ENCODE measurements around the gene MBOAT1.
"Not testable (repeated sequence)": the region's sequence is repeated elsewhere in the genome, so short reads cannot be mapped to it uniquely, and the experiment has no call there.

The MBOAT1 gene

DNA sequence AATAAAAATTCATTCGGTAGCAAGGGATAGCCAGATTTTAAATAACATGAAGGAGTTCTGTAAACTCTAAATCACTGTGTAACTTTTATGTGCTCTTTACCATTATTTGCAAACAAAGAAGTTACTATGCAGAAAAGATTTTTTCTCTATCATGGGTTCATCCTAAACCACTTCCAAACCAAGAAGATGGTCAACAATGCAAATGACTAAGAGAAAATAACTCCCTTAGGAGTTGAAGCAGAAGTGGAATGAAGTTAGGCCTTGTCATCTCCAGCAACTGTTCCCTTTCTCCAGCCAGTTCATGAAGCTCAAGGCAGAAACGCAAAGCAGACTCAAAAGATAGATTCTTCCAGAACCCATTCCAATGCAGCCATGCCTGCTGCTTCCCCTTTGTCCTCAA lies 66.0 kb downstream of the MBOAT1 start:
- TF ChIP-seq, protein P1, sequence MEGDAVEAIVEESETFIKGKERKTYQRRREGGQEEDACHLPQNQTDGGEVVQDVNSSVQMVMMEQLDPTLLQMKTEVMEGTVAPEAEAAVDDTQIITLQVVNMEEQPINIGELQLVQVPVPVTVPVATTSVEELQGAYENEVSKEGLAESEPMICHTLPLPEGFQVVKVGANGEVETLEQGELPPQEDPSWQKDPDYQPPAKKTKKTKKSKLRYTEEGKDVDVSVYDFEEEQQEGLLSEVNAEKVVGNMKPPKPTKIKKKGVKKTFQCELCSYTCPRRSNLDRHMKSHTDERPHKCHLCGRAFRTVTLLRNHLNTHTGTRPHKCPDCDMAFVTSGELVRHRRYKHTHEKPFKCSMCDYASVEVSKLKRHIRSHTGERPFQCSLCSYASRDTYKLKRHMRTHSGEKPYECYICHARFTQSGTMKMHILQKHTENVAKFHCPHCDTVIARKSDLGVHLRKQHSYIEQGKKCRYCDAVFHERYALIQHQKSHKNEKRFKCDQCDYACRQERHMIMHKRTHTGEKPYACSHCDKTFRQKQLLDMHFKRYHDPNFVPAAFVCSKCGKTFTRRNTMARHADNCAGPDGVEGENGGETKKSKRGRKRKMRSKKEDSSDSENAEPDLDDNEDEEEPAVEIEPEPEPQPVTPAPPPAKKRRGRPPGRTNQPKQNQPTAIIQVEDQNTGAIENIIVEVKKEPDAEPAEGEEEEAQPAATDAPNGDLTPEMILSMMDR (IDR thresholded peaks at IDR 0.05; ENCODE audit: extremely low read depth, missing control alignments): no peak
- no peak for DNase-seq (ENCODE audit: low spot score)

- DNase-seq (ENCODE audit: low spot score): no peak
- TF ChIP-seq, protein P1 (IDR thresholded peaks at IDR 0.05; ENCODE audit: extremely low read depth, missing control alignments): no peak
Observed at GRCh38 chr6:20142866-20143265, 69.4 kb downstream of the MBOAT1 start.

DNA sequence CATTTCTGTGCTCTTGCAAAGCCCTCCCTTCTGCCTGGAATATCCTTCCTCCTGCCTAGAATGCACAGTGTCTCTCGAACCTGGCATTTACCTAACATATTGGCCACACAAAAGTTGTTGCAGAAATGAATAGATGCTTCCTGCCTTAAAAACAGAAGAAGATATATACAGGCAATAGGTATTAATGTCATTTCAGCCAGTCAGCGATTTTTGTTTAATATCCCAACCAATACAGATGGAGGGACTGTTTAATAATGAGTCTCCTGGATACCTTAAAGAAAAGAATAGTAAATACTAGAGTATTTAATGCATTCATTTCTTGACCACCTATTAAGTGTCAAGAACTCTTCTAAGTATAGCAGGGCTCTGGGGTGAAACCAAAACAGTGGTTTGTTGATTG lies 70.3 kb downstream of the MBOAT1 start:
- no peak for DNase-seq (ENCODE audit: low spot score)
- TF ChIP-seq, protein P1 (IDR thresholded peaks at IDR 0.05; ENCODE audit: extremely low read depth, missing control alignments): no peak

- DNase-seq (ENCODE audit: low spot score): not testable (repeated sequence)
Observed at GRCh38 chr6:20139127-20139963, 72.9 kb downstream of the MBOAT1 start.

DNA sequence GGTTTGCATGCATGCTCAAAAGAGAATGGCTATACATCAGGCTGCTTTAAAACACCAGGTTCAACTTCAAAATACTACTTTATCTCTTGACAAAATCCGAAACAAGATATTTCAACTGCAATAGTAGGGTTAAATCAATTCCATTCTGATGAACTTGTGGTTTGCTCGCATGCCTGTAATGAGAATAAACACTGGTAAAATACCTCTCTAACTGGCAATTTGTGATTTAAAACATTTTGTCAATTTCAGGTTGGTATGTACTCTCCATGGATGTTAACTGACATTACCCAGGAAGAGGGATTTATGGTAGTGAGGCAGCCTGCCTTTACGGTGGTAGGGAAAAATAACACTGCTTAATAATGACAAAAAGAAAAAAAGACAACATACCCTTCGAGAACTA lies 74.4 kb downstream of the MBOAT1 start:
- no peak for DNase-seq (ENCODE audit: low spot score)
- TF ChIP-seq, protein P1 (IDR thresholded peaks at IDR 0.05; ENCODE audit: extremely low read depth, missing control alignments): no peak

- TF ChIP-seq, protein P1 (IDR thresholded peaks at IDR 0.05; ENCODE audit: extremely low read depth, missing control alignments): no peak
Observed at GRCh38 chr6:20137240-20137639, 75.0 kb downstream of the MBOAT1 start.

DNA sequence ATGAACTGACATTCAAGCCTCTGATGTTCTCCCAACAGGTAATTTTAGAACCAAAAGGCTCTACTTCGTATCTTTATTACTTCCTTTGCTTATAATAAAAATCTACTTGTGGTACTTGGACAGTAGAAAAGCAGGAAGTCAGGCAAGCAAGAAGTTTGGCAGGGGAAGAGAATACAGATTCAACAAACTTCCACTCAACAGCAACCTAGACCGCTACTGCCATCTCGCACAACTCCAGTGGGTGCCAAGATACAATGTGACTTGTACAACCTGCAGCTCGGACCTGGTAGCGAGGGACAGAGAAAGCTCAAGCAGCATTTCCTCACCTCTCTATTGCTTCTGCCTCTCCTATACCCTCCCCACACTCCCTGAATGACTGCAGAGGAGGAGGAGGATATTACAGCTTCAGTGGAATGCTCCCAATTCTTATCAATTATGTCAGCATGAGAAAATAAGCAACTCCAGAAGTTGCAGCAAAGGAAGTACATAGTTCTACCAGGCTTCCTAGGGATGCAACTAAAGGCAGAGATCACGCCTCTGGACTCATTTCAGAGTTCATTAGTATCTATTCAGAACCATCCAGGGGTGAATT lies 76.5 kb downstream of the MBOAT1 start:
- no peak for DNase-seq (ENCODE audit: low spot score)
- TF ChIP-seq, protein P1 (IDR thresholded peaks at IDR 0.05; ENCODE audit: extremely low read depth, missing control alignments): no peak

More at GRCh38 chr6:20137240-20137639, 75.0 kb downstream of the MBOAT1 start:
- no peak for DNase-seq (ENCODE audit: low spot score)
